Endothelial cell of umbilical vein (primary cell): ENCODE data around the gene CDKL2. TPM values are rescaled to one million over a fixed set of nuclear protein-coding genes. Genes with fewer than 3 reads are reported as not detected.
"Not testable (repeated sequence)": the region's sequence is repeated elsewhere in the genome, so short reads cannot be mapped to it uniquely, and the experiment has no call there.

Source experiments
- BruUV-seq: library from RNA; stranded (reverse); fragments of 400-500 nt; replicated peaks from 2 replicates; lab custom pipeline; 2021; lab: Mats Ljungman, UMichigan
- CTCF ChIA-PET: fragments of 300-600, 350-600 bp; sonication (Branson Sonifier 250); formaldehyde crosslinking; loops from one replicate; lab custom pipeline; 2021; ENCODE audit warnings: antibody characterized with exemption, inconsistent platforms; lab: Charles Lee
- POLR2A ChIA-PET: fragments of 300-600, 350-600 bp; sonication (Branson Sonifier 250); formaldehyde crosslinking; loops from one replicate; lab custom pipeline; 2021; ENCODE audit warnings: antibody characterized with exemption, inconsistent platforms; lab: Charles Lee
- DNase-seq: peaks from one replicate; pipeline ENCODE4 v3.0.0-alpha.2; 2011; ENCODE audit warnings: low read depth, low spot score
- FAIRE-seq: peaks from 2 replicates; lab custom pipeline; 2011; peaks lifted over from hg19 to GRCh38; lab: Jason Lieb, UNC
- H2AFZ ChIP-seq: 2 replicates; pipeline ENCODE4 v1.6.0; 2012; ENCODE audit warnings: low read depth, low read length, control low read depth, inconsistent platforms
- H3K27ac ChIP-seq: 2 replicates; pipeline ENCODE4 v1.5.1; 2011; ENCODE audit warnings: low read depth, mild to moderate bottlenecking, control low read depth, low read length, moderate library complexity; ENCODE audit not compliant: insufficient read depth
- H3K27me3 ChIP-seq, 2 experiments: 2 replicates each; pipeline versions ENCODE4 v1.6.0 to v1.6.1; 2011; ENCODE audit warnings: low read length in 2 of 2, mixed read lengths in 1 of 2; ENCODE audit not compliant: control insufficient read depth in 2 of 2, insufficient read depth in 2 of 2
- H3K36me3 ChIP-seq, 2 experiments: 2 replicates in 1 of 2; 3 replicates in 1 of 2; pipeline ENCODE4 v1.5.1; 2011; ENCODE audit warnings: low read length in 2 of 2, mild to moderate bottlenecking in 1 of 2, moderate library complexity in 1 of 2; ENCODE audit not compliant: control insufficient read depth in 2 of 2, insufficient read depth in 2 of 2; ENCODE audit errors: extremely low read depth in 1 of 2
- H3K4me1 ChIP-seq: 3 replicates; pipeline ENCODE4 v1.5.1; 2011; ENCODE audit warnings: mild to moderate bottlenecking, low read length; ENCODE audit not compliant: control insufficient read depth, insufficient read depth; ENCODE audit errors: extremely low read depth
- H3K4me2 ChIP-seq: 2 replicates; pipeline ENCODE4 v1.6.1; 2011; ENCODE audit warnings: low read length, control low read depth, mixed read lengths; ENCODE audit not compliant: insufficient read depth
- H3K4me3 ChIP-seq, 3 experiments: fragments of 200-600 bp in 1 of 3; sonication (generic), shearing (Covaris generic) in 1 of 3; replicated peaks in 1 of 3; 2 replicates each; pipeline ENCODE4 v1.5.1; 2011 to 2016; ENCODE audit warnings: control low read depth in 3 of 3, low read length in 3 of 3, mild to moderate bottlenecking in 2 of 3, inconsistent platforms in 1 of 3, low read depth in 1 of 3, moderate library complexity in 1 of 3; ENCODE audit not compliant: insufficient read depth in 1 of 3
- H3K79me2 ChIP-seq: 2 replicates; pipeline ENCODE4 v1.6.0; 2012; ENCODE audit warnings: low read length, inconsistent platforms; ENCODE audit not compliant: control insufficient read depth, insufficient read depth
- H3K9ac ChIP-seq: replicated peaks from 2 replicates; pipeline ENCODE3; 2011; ENCODE audit warnings: low read length, control low read depth; ENCODE audit not compliant: insufficient read depth; ENCODE audit errors: extremely low read depth
- H3K9me1 ChIP-seq: replicated peaks from 3 replicates; pipeline ENCODE4 v1.6.0; 2011; ENCODE audit warnings: mild to moderate bottlenecking, low read length; ENCODE audit not compliant: control insufficient read depth, insufficient read depth; ENCODE audit errors: extremely low read depth
- H3K9me3 ChIP-seq: replicated peaks from 2 replicates; pipeline ENCODE4 v1.5.1; 2012; ENCODE audit warnings: low read length, inconsistent platforms; ENCODE audit not compliant: control insufficient read depth, insufficient read depth
- H4K20me1 ChIP-seq: replicated peaks from 2 replicates; pipeline ENCODE3; 2011; ENCODE audit warnings: mild to moderate bottlenecking, low read length; ENCODE audit not compliant: control insufficient read depth, insufficient read depth; ENCODE audit errors: extremely low read depth
- EZH2 ChIP-seq: IDR thresholded peaks from 2 replicates; pipeline ENCODE4 v1.6.1; 2012; ENCODE audit warnings: borderline replicate concordance, low read depth, mild to moderate bottlenecking, moderate library complexity, low read length, inconsistent platforms; ENCODE audit not compliant: severe bottlenecking
- FOS ChIP-seq: IDR thresholded peaks from 2 replicates; pipeline ENCODE4 v1.6.1; 2011; ENCODE audit warnings: mild to moderate bottlenecking, low read length, moderate library complexity, borderline replicate concordance; ENCODE audit not compliant: insufficient read depth
- GATA2 ChIP-seq: IDR thresholded peaks from 2 replicates; pipeline ENCODE4 v1.7.0; 2011; ENCODE audit warnings: low read depth, mild to moderate bottlenecking, moderate library complexity, mixed read lengths, low read length; ENCODE audit not compliant: insufficient read length, insufficient read depth
- JUN ChIP-seq: IDR thresholded peaks from 2 replicates; pipeline ENCODE4 v1.6.1; 2011; ENCODE audit warnings: borderline replicate concordance, low read depth; ENCODE audit not compliant: insufficient read length, insufficient read depth
- MYC ChIP-seq: IDR thresholded peaks from one replicate; pipeline ENCODE4 v1.6.1; 2011; ENCODE audit warnings: mild to moderate bottlenecking, low read depth, low read length
- POLR2A ChIP-seq: IDR thresholded peaks from 2 replicates; pipeline ENCODE4 v1.6.1; 2012; ENCODE audit warnings: low read depth, mild to moderate bottlenecking, control low read depth, low read length
- POLR2AphosphoS5 ChIP-seq: IDR thresholded peaks from 2 replicates; pipeline ENCODE4 v1.6.1; 2012; ENCODE audit warnings: low read depth, mild to moderate bottlenecking, control low read depth, low read length, moderate library complexity; ENCODE audit not compliant: insufficient read depth
- dilution Hi-C: fragments of 300-500 bp; cut with MboI; formaldehyde crosslinking; loops from one replicate; pipeline ENCODE4 v1.15.0; 2019; ENCODE audit warnings: low sequenced_read_pairs; ENCODE audit not compliant: extremely low pct_ligation_motif_present
- intact Hi-C: fragments of 100-400 bp; cut with micrococcal nuclease; formaldehyde crosslinking; loops from one replicate; pipeline ENCODE4 v1.10.0; 2022
- polyA plus RNA-seq, 4 experiments: library from polyadenylated mRNA; depleted of rRNA in 3 of 4; stranded (reverse) in 3 of 4; unstranded in 1 of 4; fragments of >200 nt; gene quantifications; 2 replicates each; pipeline versions ENCODE4 v1.2.1 to v1.2.3, GENCODE V29; 2011 to 2012; ENCODE audit warnings: missing spikeins in 1 of 4
- total RNA-seq: library from RNA; stranded (reverse); gene quantifications from 2 replicates; pipeline ENCODE4 v1.2.3, GENCODE V29; 2021

CDKL2 gene
- total and polyA plus RNA-seq, 2 donors (not counting 3 experiments of a cell fraction or from before 2014, with no cell fraction given) = 0.23 to 0.55 TPM

DNA sequence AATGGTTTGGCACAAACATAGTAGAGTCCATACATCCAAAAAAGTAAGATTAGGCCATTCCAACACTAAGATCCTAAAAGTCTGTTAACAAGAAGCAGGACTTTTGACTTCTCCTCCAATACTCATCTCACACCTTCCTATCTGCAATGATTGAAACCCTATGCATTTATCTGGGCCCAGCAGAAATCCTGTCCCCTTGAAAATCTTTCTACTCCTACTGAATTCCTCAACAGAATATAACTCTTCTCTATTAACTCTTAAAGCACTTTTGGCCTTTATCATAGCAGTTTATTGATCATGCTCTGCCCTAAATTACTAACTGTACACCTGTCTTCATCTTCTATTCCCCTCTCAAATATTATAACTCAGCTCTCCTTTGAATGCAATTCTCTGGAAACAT, 38.3 kb upstream of the CDKL2 start:
- Histone ChIP-seq H3K4me1 (peaks cover 16% of the 10 kb centered on the region), H3K9me3 (no peaks in the 10 kb centered on the region), H3K36me3 (no peaks in the 10 kb centered on the region), H2AFZ (no peak overlapping the region), H3K79me2 (peaks cover 95% of the 10 kb centered on the region), H3K9me1 (peaks cover 5% of the 10 kb centered on the region), H3K27ac (no peak overlapping the region), H3K4me2 (no peak overlapping the region), H3K4me3 (no peak overlapping the region), H3K27me3 (no peaks in the 10 kb centered on the region), H3K9ac (no peak overlapping the region), H4K20me1 (peaks cover 14% of the 10 kb centered on the region)
- ChIA-PET POLR2A (interaction anchor here (0.6 kb wide), 1 partner anchor 14 kb away, joined by 6 read pairs; no protein-coding TSS in a partner anchor), CTCF (interaction anchor here (1.1 to 7.1 kb wide), 3 partner anchors 10 to 55 kb away, joined by 4 to 65 read pairs (median 6); partner anchors contain the start of gene USO1)
- no peak for TF ChIP-seq POLR2AphosphoS5
- TF ChIP-seq GATA2 = no peak
- no peak for TF ChIP-seq POLR2A
- no peak for TF ChIP-seq FOS
- no peak for TF ChIP-seq JUN
- TF ChIP-seq MYC = no peak
- no peak for TF ChIP-seq EZH2
- dilution Hi-C loops (no loop called here), intact Hi-C loops (no loop called here)
- no TSS peak for BruUV-seq
- DNase-seq = no peak
- FAIRE-seq = no peak

DNA sequence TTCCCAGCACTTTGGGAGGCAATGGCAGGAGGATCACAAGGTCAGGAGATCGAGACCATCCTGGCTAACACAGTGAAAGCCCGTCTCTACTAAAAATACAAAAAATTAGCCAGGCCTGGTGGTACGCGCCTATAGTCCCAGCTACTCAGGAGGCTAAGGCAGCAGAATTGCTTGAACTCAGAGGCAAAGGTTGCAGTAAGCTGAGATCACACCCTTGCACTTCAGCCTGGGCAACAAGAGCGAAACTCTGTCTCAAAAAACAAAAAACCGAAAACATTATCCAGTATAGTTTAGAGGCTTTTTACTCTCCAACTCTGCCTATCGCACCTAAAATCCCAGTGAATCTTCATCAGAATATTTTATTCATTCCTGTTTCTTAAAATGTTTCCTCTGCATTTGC, 37.3 kb upstream of the CDKL2 start:
- Histone ChIP-seq H3K79me2 (peaks cover 100% of the 10 kb centered on the region), H3K4me1 (peaks cover 15% of the 10 kb centered on the region), H4K20me1 (peaks cover 15% of the 10 kb centered on the region)
- H3K36me3 ChIP-seq, H3K27me3 ChIP-seq, intact Hi-C loops, dilution Hi-C loops, BruUV-seq, H3K27ac ChIP-seq, H3K4me3 ChIP-seq, H3K9me3 ChIP-seq, H3K4me2 ChIP-seq, H3K9me1 ChIP-seq, POLR2A ChIA-PET, H3K9ac ChIP-seq, FAIRE-seq, DNase-seq, H2AFZ ChIP-seq: not testable (repeated sequence)
- CTCF ChIA-PET = interaction anchor here (1.3 to 7.1 kb wide), 2 partner anchors 9 to 56 kb away, joined by 6 to 65 read pairs; partner anchors contain the start of gene USO1
